WTC11 (cell line): Measurements from ENCODE around the gene TMEM80. TPM values are rescaled to one million over a fixed set of nuclear protein-coding genes. Genes with fewer than 3 reads are reported as not detected.

ENCODE experiments used
- ATAC-seq: fragments of 200-7000 bp; cut with Tn5 transposase; 2 replicates; pipeline ENCODE4 v1.10.0; 2021; ENCODE audit warnings: mild to moderate bottlenecking, moderate library complexity
- CTCF ChIA-PET: fragments of 300-600 bp; sonication (Branson Sonifier 250); formaldehyde crosslinking; loops from one replicate; lab custom pipeline; 2021; ENCODE audit warnings: antibody characterized with exemption; lab: Charles Lee
- POLR2A ChIA-PET: fragments of 350-600 bp; sonication (Branson Sonifier 250); formaldehyde crosslinking; loops from one replicate; lab custom pipeline; 2021; ENCODE audit warnings: antibody characterized with exemption; lab: Charles Lee
- DNase-seq: peaks from one replicate; pipeline ENCODE4 v3.0.0; 2021; ENCODE audit warnings: low spot score
- H3K27ac Mint-ChIP-seq: 2 replicates; pipeline ENCODE4 v1.8.0; 2021; ENCODE audit warnings: mixed read lengths
- H3K27me3 Mint-ChIP-seq: 2 replicates; pipeline ENCODE4 v1.8.0; 2021; ENCODE audit warnings: low read depth, mild to moderate bottlenecking, moderate library complexity, mixed read lengths
- H3K36me3 Mint-ChIP-seq: 2 replicates; pipeline ENCODE4 v1.8.0; 2021; ENCODE audit warnings: mixed read lengths
- H3K4me1 Mint-ChIP-seq: 2 replicates; pipeline ENCODE4 v1.8.0; 2022; ENCODE audit warnings: mixed read lengths
- H3K4me3 Mint-ChIP-seq: 2 replicates; pipeline ENCODE4 v1.8.0; 2021; ENCODE audit warnings: mild to moderate bottlenecking, moderate library complexity, mixed read lengths
- H3K9me3 Mint-ChIP-seq: 2 replicates; pipeline ENCODE4 v1.8.0; 2021; ENCODE audit warnings: mixed read lengths
- ARID4B ChIP-seq: sonication (generic); formaldehyde crosslinking; IDR thresholded peaks from 2 replicates; pipeline ENCODE4 v1.8.0; 2023; ENCODE audit warnings: missing genetic modification reagents, mild to moderate bottlenecking, borderline replicate concordance
- CREB1 ChIP-seq: sonication (generic); formaldehyde crosslinking; IDR thresholded peaks from 2 replicates; pipeline ENCODE4 v1.8.0; 2023; ENCODE audit warnings: mild to moderate bottlenecking, missing genetic modification reagents
- CREM ChIP-seq: sonication (generic); formaldehyde crosslinking; IDR thresholded peaks from 2 replicates; pipeline ENCODE4 v1.8.1; 2022; ENCODE audit warnings: mild to moderate bottlenecking, missing genetic modification reagents, moderate library complexity
- E2F1 ChIP-seq: sonication (generic); formaldehyde crosslinking; IDR thresholded peaks from 2 replicates; pipeline ENCODE4 v1.8.0; 2022; ENCODE audit warnings: mild to moderate bottlenecking, missing genetic modification reagents
- FOXK1 ChIP-seq: sonication (generic); formaldehyde crosslinking; IDR thresholded peaks from 2 replicates; pipeline ENCODE4 v1.8.0; 2022; ENCODE audit warnings: mild to moderate bottlenecking, moderate library complexity, missing genetic modification reagents
- FOXP4 ChIP-seq: sonication (generic); formaldehyde crosslinking; IDR thresholded peaks from 2 replicates; pipeline ENCODE4 v1.8.0; 2022; ENCODE audit warnings: mild to moderate bottlenecking, missing genetic modification reagents
- GTF2I ChIP-seq: fragments of 250-450 bp; sonication (Bioruptor Pico); conservative IDR thresholded peaks from 2 replicates; pipeline ENCODE4 v1.4.0; 2021; ENCODE audit warnings: mild to moderate bottlenecking
- HMGA2 ChIP-seq: fragments of 250-450 bp; sonication (Bioruptor Pico); IDR thresholded peaks from 2 replicates; pipeline ENCODE4 v1.4.0; 2021; ENCODE audit warnings: mild to moderate bottlenecking, moderate library complexity
- NFE2L1 ChIP-seq: sonication (generic); formaldehyde crosslinking; IDR thresholded peaks from 2 replicates; pipeline ENCODE4 v1.8.1; 2023; ENCODE audit warnings: missing genetic modification reagents
- RELA ChIP-seq: sonication (generic); formaldehyde crosslinking; IDR thresholded peaks from 2 replicates; pipeline ENCODE4 v1.8.1; 2022; ENCODE audit warnings: missing genetic modification reagents, mild to moderate bottlenecking, borderline replicate concordance
- ZNF121 ChIP-seq: sonication (generic); formaldehyde crosslinking; IDR thresholded peaks from 2 replicates; pipeline ENCODE4 v1.8.0; 2023; ENCODE audit warnings: missing genetic modification reagents
- ZNF219 ChIP-seq: sonication (generic); formaldehyde crosslinking; IDR thresholded peaks from 2 replicates; pipeline ENCODE4 v1.8.0; 2023; ENCODE audit warnings: missing genetic modification reagents, mild to moderate bottlenecking, borderline replicate concordance
- ZNF232 ChIP-seq: sonication (generic); formaldehyde crosslinking; IDR thresholded peaks from 2 replicates; pipeline ENCODE4 v1.8.0; 2022; ENCODE audit warnings: mild to moderate bottlenecking, missing genetic modification reagents
- ZNF263 ChIP-seq: sonication (generic); formaldehyde crosslinking; IDR thresholded peaks from 2 replicates; pipeline ENCODE4 v1.8.1; 2022; ENCODE audit warnings: low read depth, mild to moderate bottlenecking, moderate library complexity, missing genetic modification reagents
- ZNF416 ChIP-seq: fragments of 250-450 bp; sonication (Bioruptor Pico); IDR thresholded peaks from 2 replicates; pipeline ENCODE4 v1.9.0; 2021; ENCODE audit warnings: mild to moderate bottlenecking, inconsistent platforms
- ZNF512 ChIP-seq: sonication (generic); formaldehyde crosslinking; IDR thresholded peaks from 2 replicates; pipeline ENCODE4 v1.8.1; 2022; ENCODE audit warnings: missing genetic modification reagents, borderline replicate concordance
- total RNA-seq: library from RNA; stranded (reverse); gene quantifications from 3 replicates; pipeline ENCODE4 v1.2.3, GENCODE V29; 2021
- TF ChIP-seq, protein P1 (sequence below): sonication (generic); formaldehyde crosslinking; IDR thresholded peaks from 2 replicates; pipeline ENCODE4 v1.8.0; 2023; ENCODE audit warnings: missing genetic modification reagents
- TF ChIP-seq, protein P2 (sequence below): sonication (generic); formaldehyde crosslinking; IDR thresholded peaks from 2 replicates; pipeline ENCODE4 v1.8.1; 2023; ENCODE audit warnings: mild to moderate bottlenecking, missing genetic modification reagents, moderate library complexity
- TF ChIP-seq, protein P3 (sequence below): sonication (generic); formaldehyde crosslinking; IDR thresholded peaks from 2 replicates; pipeline ENCODE4 v1.8.0; 2023; ENCODE audit warnings: mild to moderate bottlenecking, missing genetic modification reagents

TMEM80 gene
- total RNA-seq, 1 experiment from 2014 or later: 23.4 TPM

GRCh38 chr11:659532-660085 lies 36.0 kb upstream of the TMEM80 start (continued):
- TF ChIP-seq ARID4B (CRISPR knock-in tag) (no peak), ZNF232 (CRISPR knock-in tag) (no peak), ZNF219 (CRISPR knock-in tag) (no peak), RELA (no peak), FOXK1 (CRISPR knock-in tag) (no peak)
- TF ChIP-seq, all 79 proteins: peak for 0

- Mint-ChIP-seq H3K9me3 (0 out of 2 replicates have a peak, but pooled peaks cover 1% of the 10 kb centered on the region), H3K4me1 (no peaks in the 10 kb centered on the region), H3K27me3 (no peaks in the 10 kb centered on the region), H3K36me3 (peaks cover 22% of the 10 kb centered on the region), H3K27ac (peak overlapping the region; percentile 65), H3K4me3 (no peak overlapping the region)
- ATAC-seq: no peak
- no peak for DNase-seq
- ChIA-PET POLR2A (no interaction called here), CTCF (interaction anchor here (0.9 kb wide), 1 partner anchor 36 kb away, joined by 3 read pairs; the partner anchor contains the start of gene TMEM80)
- TF ChIP-seq, protein P1, sequence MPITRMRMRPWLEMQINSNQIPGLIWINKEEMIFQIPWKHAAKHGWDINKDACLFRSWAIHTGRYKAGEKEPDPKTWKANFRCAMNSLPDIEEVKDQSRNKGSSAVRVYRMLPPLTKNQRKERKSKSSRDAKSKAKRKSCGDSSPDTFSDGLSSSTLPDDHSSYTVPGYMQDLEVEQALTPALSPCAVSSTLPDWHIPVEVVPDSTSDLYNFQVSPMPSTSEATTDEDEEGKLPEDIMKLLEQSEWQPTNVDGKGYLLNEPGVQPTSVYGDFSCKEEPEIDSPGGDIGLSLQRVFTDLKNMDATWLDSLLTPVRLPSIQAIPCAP: no peak
- TF ChIP-seq ZNF121 (CRISPR knock-in tag) (no peak), NFE2L1 (CRISPR knock-in tag) (no peak), ZNF263 (no peak), CREB1 (CRISPR knock-in tag) (no peak), GTF2I (CRISPR knock-in tag) (no peak), RELA (no peak), CREM (CRISPR knock-in tag) (no peak), ZNF416 (CRISPR knock-in tag) (no peak), E2F1 (no peak), ZNF512 (no peak), FOXP4 (CRISPR knock-in tag) (no peak), HMGA2 (CRISPR knock-in tag) (no peak)
- TF ChIP-seq, protein P2, sequence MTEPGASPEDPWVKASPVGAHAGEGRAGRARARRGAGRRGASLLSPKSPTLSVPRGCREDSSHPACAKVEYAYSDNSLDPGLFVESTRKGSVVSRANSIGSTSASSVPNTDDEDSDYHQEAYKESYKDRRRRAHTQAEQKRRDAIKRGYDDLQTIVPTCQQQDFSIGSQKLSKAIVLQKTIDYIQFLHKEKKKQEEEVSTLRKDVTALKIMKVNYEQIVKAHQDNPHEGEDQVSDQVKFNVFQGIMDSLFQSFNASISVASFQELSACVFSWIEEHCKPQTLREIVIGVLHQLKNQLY (CRISPR knock-in tag): no peak
- TF ChIP-seq, protein P3, sequence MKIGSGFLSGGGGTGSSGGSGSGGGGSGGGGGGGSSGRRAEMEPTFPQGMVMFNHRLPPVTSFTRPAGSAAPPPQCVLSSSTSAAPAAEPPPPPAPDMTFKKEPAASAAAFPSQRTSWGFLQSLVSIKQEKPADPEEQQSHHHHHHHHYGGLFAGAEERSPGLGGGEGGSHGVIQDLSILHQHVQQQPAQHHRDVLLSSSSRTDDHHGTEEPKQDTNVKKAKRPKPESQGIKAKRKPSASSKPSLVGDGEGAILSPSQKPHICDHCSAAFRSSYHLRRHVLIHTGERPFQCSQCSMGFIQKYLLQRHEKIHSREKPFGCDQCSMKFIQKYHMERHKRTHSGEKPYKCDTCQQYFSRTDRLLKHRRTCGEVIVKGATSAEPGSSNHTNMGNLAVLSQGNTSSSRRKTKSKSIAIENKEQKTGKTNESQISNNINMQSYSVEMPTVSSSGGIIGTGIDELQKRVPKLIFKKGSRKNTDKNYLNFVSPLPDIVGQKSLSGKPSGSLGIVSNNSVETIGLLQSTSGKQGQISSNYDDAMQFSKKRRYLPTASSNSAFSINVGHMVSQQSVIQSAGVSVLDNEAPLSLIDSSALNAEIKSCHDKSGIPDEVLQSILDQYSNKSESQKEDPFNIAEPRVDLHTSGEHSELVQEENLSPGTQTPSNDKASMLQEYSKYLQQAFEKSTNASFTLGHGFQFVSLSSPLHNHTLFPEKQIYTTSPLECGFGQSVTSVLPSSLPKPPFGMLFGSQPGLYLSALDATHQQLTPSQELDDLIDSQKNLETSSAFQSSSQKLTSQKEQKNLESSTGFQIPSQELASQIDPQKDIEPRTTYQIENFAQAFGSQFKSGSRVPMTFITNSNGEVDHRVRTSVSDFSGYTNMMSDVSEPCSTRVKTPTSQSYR (CRISPR knock-in tag): no peak
Observed at GRCh38 chr11:660281-660680, 35.3 kb upstream of the TMEM80 start.
